Panc1 (cell line): ENCODE data around the gene APOL5. TPM values are rescaled to one million over a fixed set of nuclear protein-coding genes. Genes with fewer than 3 reads are reported as not detected.

Source experiments
- ATAC-seq: fragments of 200-7000 bp; cut with Tn5 transposase; 2 replicates; pipeline ENCODE4 v1.9.1; 2020; ENCODE audit warnings: mild to moderate bottlenecking, moderate library complexity
- BruUV-seq: library from RNA; stranded (reverse); fragments of 400-500 nt; replicated peaks from 2 replicates; lab custom pipeline; 2021; lab: Mats Ljungman, UMichigan
- CTCF ChIA-PET: fragments of 300-600 bp; sonication (Branson Sonifier 250); formaldehyde crosslinking; loops from one replicate; lab custom pipeline; 2022; ENCODE audit warnings: antibody characterized with exemption; lab: Charles Lee
- POLR2A ChIA-PET: fragments of 300-600 bp; sonication (Branson Sonifier 250); formaldehyde crosslinking; loops from one replicate; lab custom pipeline; 2022; ENCODE audit warnings: antibody characterized with exemption; lab: Charles Lee
- DNase-seq: peaks from one replicate; pipeline ENCODE4 v3.0.0-alpha.2; 2010; ENCODE audit warnings: low read depth, low spot score
- H3K27ac ChIP-seq: 2 replicates; pipeline ENCODE4 v1.5.1; 2011; ENCODE audit warnings: mild to moderate bottlenecking, low read length, inconsistent platforms
- H3K27me3 ChIP-seq: fragments of 200-500 bp; sonication (Bioruptor generic); 2 replicates; pipeline ENCODE4 v1.6.0; 2014; ENCODE audit warnings: low read length, inconsistent platforms; ENCODE audit not compliant: control insufficient read depth, insufficient read depth
- H3K36me3 ChIP-seq: fragments of 200-500 bp; sonication (Bioruptor generic); 2 replicates; pipeline ENCODE4 v1.5.1; 2014; ENCODE audit warnings: inconsistent platforms, mild to moderate bottlenecking, low read length, moderate library complexity; ENCODE audit not compliant: control insufficient read depth, insufficient read depth
- H3K4me1 ChIP-seq: 2 replicates; pipeline ENCODE4 v1.5.1; 2011; ENCODE audit warnings: inconsistent platforms, mild to moderate bottlenecking, low read length, moderate library complexity; ENCODE audit not compliant: control insufficient read depth, insufficient read depth
- H3K4me3 ChIP-seq, 2 experiments: 2 replicates each; pipeline ENCODE4 v1.5.1; 2011 to 2012; ENCODE audit warnings: low read depth in 2 of 2, low read length in 2 of 2, mild to moderate bottlenecking in 2 of 2, inconsistent platforms in 1 of 2, moderate library complexity in 1 of 2
- H3K9me3 ChIP-seq: fragments of 200-500 bp; sonication (Bioruptor generic); 2 replicates; pipeline ENCODE4 v1.5.1; 2014; ENCODE audit warnings: low read depth, mild to moderate bottlenecking, inconsistent platforms, low read length, moderate library complexity; ENCODE audit not compliant: control insufficient read depth, insufficient read depth
- CTCF ChIP-seq: fragments of 450-650 bp; IDR thresholded peaks from 2 replicates; pipeline ENCODE4 v1.5.1; 2017; ENCODE audit warnings: mild to moderate bottlenecking
- POLR2AphosphoS5 ChIP-seq: IDR thresholded peaks from 2 replicates; pipeline ENCODE4 v1.6.1; 2012; ENCODE audit warnings: mild to moderate bottlenecking, low read depth, low read length, moderate library complexity
- SIN3A ChIP-seq: IDR thresholded peaks from 2 replicates; pipeline ENCODE4 v1.6.1; 2012; ENCODE audit warnings: low read depth, mild to moderate bottlenecking, low read length, moderate library complexity, borderline replicate concordance; ENCODE audit not compliant: insufficient read depth
- TCF7L2 ChIP-seq: IDR thresholded peaks from 2 replicates; pipeline ENCODE4 v1.6.1; 2011; ENCODE audit warnings: mild to moderate bottlenecking, low read depth, low read length, inconsistent platforms
- in situ Hi-C: cut with HindIII; loops from 2 replicates; pipeline ENCODE4 v1.10.0; 2016; ENCODE audit warnings: low sequenced_read_pairs, low pct_unique_long_range_greater_than_20kb
- intact Hi-C: fragments of 100-400 bp; cut with micrococcal nuclease; formaldehyde crosslinking; loops from one replicate; pipeline ENCODE4 v1.10.0; 2022; ENCODE audit not compliant: unreplicated experiment
- total RNA-seq: library from RNA; stranded (reverse); gene quantifications from one replicate; pipeline ENCODE4 v1.2.1, GENCODE V29; 2021; ENCODE audit not compliant: unreplicated experiment
- TF ChIP-seq, protein P1 (sequence below), 2 experiments: IDR thresholded peaks; 2 replicates each; pipeline ENCODE4 v1.6.1; 2011 to 2012; ENCODE audit warnings: low read depth in 2 of 2, control low read depth in 1 of 2, low read length in 1 of 2, mild to moderate bottlenecking in 1 of 2, moderate library complexity in 1 of 2; ENCODE audit not compliant: insufficient read depth in 1 of 2

Gene APOL5
- total RNA-seq, 1 experiment from 2014 or later = not detected

DNA sequence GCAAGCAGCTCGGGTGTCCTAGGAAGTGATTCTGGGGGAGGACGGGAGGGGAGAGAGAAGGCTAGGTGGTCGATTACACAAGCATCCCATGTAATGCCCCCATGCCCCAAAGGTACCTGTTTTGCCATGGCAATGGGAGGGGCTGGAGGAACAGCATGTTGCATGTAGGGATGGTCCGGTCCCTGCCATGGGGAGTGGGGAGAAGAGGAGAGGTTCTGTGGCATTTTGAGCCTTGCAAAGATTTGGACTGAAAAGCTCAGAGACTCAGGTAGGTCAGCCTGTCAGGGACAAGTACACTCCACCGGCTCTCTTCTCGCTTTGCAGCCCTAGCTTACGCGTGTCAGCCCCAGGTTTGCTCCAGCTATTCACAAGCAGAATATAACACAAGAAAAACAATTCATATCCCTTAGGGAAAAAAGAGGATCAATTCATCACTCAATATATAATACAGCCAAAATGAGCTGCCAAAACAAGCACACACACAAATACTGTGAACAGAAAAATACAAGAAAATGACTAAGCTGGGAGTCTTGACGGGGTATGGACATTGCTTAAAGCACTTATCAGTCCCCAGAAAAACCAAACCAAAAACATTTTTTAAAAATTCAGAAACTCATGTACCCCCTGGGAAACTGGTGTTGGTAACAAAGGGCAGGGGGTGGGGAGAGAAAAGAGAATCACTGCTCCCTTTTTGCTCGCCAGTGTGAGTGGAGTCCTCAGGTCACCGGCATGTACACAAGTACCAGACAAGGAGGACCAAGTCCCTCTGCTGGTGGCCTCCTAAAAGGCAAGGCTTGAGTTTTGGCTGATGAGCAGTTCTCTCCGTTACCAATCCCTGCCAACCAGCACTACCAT is 21.6 kb downstream of the APOL5 start:
- no peak for DNase-seq
- H3K4me3 ChIP-seq = no peak overlapping the region

GRCh38 chr22:35739931-35740380 is 22.3 kb downstream of the APOL5 start:
- BruUV-seq = no TSS peak
- intact Hi-C loops (no loop called here), in situ Hi-C loops (no loop called here)
- Histone ChIP-seq H3K27me3 (no peaks in the 10 kb centered on the region), H3K9me3 (no peaks in the 10 kb centered on the region), H3K27ac (no peak overlapping the region), H3K36me3 (peaks cover 5% of the 10 kb centered on the region; the same call in 1 of the 2 replicates), H3K4me3 (no peak overlapping the region), H3K4me1 (no peaks in the 10 kb centered on the region)
- ATAC-seq = 0 out of 2 replicates have a peak, but pooled peaks have one; percentile 17
- ChIA-PET CTCF (no interaction called here), POLR2A (no interaction called here)
- DNase-seq = no peak
- TF ChIP-seq POLR2AphosphoS5 (no peak), TCF7L2 (no peak), SIN3A (no peak), CTCF (no peak; the same call in 1 of the 2 replicates)
- TF ChIP-seq, protein P1, sequence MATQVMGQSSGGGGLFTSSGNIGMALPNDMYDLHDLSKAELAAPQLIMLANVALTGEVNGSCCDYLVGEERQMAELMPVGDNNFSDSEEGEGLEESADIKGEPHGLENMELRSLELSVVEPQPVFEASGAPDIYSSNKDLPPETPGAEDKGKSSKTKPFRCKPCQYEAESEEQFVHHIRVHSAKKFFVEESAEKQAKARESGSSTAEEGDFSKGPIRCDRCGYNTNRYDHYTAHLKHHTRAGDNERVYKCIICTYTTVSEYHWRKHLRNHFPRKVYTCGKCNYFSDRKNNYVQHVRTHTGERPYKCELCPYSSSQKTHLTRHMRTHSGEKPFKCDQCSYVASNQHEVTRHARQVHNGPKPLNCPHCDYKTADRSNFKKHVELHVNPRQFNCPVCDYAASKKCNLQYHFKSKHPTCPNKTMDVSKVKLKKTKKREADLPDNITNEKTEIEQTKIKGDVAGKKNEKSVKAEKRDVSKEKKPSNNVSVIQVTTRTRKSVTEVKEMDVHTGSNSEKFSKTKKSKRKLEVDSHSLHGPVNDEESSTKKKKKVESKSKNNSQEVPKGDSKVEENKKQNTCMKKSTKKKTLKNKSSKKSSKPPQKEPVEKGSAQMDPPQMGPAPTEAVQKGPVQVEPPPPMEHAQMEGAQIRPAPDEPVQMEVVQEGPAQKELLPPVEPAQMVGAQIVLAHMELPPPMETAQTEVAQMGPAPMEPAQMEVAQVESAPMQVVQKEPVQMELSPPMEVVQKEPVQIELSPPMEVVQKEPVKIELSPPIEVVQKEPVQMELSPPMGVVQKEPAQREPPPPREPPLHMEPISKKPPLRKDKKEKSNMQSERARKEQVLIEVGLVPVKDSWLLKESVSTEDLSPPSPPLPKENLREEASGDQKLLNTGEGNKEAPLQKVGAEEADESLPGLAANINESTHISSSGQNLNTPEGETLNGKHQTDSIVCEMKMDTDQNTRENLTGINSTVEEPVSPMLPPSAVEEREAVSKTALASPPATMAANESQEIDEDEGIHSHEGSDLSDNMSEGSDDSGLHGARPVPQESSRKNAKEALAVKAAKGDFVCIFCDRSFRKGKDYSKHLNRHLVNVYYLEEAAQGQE (IDR thresholded peaks at IDR 0.05; ENCODE audit: insufficient read depth in 1 of 2, low read depth in 2 of 2, low read length in 1 of 2) = no peak

More for the DNA sequence above, 21.6 kb downstream of the APOL5 start:
- ChIA-PET POLR2A (no interaction called here), CTCF (no interaction called here)
- no peaks in the 10 kb centered on the region for H3K4me1 ChIP-seq
- in situ Hi-C loops = no loop called here
- no TSS peak for BruUV-seq
- no peaks in the 10 kb centered on the region for H3K9me3 ChIP-seq
- TF ChIP-seq SIN3A (no peak), POLR2AphosphoS5 (no peak), CTCF (peak; percentile 44; the same call in 1 of the 2 replicates), TCF7L2 (no peak)
- TF ChIP-seq, protein P1 (IDR thresholded peaks at IDR 0.05; ENCODE audit: insufficient read depth in 1 of 2, low read depth in 2 of 2, low read length in 1 of 2) = no peak
- intact Hi-C loops = no loop called here
- peaks cover 5% of the 10 kb centered on the region; the same call in 1 of the 2 replicates for H3K36me3 ChIP-seq
- H3K27me3 ChIP-seq = no peaks in the 10 kb centered on the region
- 0 out of 2 replicates have a peak overlapping the region, but pooled peaks have one; percentile 36 for H3K27ac ChIP-seq
- 0 out of 2 replicates have a peak, but pooled peaks have one; percentile 58 for ATAC-seq
